ENCODE data around the gene SLC4A8.

SLC4A8 gene

DNA sequence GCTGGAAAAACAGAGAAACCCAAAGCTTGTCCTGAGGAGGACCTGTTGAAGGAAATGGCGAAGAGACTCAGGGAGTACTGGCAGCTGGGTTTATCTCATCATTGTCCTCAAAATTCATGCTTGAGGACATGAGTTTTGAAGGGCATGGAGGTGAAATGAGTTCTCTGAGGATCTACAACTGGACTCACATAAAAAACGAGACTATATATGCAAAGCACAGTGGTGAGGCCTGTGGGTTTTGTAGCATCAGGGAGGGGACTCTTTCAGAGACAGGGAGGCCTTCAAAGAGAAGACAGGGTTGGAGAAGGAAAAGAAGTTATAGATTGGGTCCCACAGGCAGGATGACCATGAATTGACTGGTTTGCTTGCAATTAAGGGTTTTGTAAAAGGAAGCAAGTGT lies 95.1 kb downstream of the SLC4A8 start:
- ATAC-seq, result no peak
- TF ChIP-seq ZC3H10 (CRISPR knock-in tag; IDR thresholded peaks at IDR 0.05) (no peak), ZNF8 (CRISPR knock-in tag; IDR thresholded peaks at IDR 0.05) (no peak), ESRRG (CRISPR knock-in tag; IDR thresholded peaks at IDR 0.05) (no peak), ARNTL (CRISPR knock-in tag; IDR thresholded peaks at IDR 0.05; ENCODE audit: borderline replicate concordance, low read depth) (no peak), BACH2 (CRISPR knock-in tag; IDR thresholded peaks at IDR 0.05; ENCODE audit: borderline replicate concordance) (no peak), OSR1 (CRISPR knock-in tag; IDR thresholded peaks at IDR 0.05) (no peak), TOX (CRISPR knock-in tag; IDR thresholded peaks at IDR 0.05; ENCODE audit: borderline replicate concordance) (no peak), PPARA (CRISPR knock-in tag; IDR thresholded peaks at IDR 0.05; ENCODE audit: borderline replicate concordance) (no peak), ZFP30 (CRISPR knock-in tag; IDR thresholded peaks at IDR 0.05) (no peak)
- TF ChIP-seq, protein P1, sequence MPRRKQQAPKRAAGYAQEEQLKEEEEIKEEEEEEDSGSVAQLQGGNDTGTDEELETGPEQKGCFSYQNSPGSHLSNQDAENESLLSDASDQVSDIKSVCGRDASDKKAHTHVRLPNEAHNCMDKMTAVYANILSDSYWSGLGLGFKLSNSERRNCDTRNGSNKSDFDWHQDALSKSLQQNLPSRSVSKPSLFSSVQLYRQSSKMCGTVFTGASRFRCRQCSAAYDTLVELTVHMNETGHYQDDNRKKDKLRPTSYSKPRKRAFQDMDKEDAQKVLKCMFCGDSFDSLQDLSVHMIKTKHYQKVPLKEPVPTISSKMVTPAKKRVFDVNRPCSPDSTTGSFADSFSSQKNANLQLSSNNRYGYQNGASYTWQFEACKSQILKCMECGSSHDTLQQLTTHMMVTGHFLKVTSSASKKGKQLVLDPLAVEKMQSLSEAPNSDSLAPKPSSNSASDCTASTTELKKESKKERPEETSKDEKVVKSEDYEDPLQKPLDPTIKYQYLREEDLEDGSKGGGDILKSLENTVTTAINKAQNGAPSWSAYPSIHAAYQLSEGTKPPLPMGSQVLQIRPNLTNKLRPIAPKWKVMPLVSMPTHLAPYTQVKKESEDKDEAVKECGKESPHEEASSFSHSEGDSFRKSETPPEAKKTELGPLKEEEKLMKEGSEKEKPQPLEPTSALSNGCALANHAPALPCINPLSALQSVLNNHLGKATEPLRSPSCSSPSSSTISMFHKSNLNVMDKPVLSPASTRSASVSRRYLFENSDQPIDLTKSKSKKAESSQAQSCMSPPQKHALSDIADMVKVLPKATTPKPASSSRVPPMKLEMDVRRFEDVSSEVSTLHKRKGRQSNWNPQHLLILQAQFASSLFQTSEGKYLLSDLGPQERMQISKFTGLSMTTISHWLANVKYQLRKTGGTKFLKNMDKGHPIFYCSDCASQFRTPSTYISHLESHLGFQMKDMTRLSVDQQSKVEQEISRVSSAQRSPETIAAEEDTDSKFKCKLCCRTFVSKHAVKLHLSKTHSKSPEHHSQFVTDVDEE (CRISPR knock-in tag; IDR thresholded peaks at IDR 0.05), result no peak

DNA sequence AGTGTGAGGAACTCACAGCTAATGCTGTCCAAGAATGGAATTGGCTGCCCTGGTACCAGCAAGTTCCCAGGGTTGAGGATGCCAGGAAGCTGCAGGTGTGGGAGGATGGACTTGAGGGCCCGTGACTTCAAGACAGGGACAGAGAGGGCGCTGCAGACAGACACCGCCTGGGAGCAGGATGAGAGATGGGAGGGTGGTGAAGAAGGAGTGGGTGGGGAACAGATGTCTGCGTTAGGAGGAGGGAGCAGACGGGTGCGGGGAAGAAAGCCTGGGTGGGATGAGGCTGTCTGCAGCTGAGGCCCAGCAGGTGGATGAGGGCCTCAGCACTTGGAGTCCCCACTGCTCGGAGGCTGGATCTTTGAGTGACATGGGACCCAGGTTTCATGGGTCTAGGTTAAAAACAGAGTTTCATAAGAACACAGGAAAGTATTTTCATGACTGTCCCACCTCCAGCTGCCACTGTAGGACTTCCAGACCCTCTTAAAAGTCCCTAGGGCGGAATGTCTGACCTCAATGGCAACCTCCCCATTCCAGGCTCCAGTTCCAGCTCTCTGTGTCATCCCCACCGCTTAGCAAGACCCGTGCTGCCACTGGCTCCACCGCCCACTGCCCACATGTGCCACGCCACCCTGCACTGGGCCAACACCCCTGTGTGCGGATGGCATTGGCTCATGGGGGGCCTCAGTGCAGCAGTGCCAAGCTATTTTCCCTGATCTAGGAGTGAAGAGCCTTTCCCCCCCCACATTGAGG lies 96.1 kb downstream of the SLC4A8 start:
- TF ChIP-seq, protein P2, sequence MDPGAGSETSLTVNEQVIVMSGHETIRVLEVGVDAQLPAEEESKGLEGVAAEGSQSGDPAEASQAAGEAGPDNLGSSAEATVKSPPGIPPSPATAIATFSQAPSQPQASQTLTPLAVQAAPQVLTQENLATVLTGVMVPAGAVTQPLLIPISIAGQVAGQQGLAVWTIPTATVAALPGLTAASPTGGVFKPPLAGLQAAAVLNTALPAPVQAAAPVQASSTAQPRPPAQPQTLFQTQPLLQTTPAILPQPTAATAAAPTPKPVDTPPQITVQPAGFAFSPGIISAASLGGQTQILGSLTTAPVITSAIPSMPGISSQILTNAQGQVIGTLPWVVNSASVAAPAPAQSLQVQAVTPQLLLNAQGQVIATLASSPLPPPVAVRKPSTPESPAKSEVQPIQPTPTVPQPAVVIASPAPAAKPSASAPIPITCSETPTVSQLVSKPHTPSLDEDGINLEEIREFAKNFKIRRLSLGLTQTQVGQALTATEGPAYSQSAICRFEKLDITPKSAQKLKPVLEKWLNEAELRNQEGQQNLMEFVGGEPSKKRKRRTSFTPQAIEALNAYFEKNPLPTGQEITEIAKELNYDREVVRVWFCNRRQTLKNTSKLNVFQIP (CRISPR knock-in tag; IDR thresholded peaks at IDR 0.05; ENCODE audit: borderline replicate concordance, low read depth), result no peak
- TF ChIP-seq, protein P3, sequence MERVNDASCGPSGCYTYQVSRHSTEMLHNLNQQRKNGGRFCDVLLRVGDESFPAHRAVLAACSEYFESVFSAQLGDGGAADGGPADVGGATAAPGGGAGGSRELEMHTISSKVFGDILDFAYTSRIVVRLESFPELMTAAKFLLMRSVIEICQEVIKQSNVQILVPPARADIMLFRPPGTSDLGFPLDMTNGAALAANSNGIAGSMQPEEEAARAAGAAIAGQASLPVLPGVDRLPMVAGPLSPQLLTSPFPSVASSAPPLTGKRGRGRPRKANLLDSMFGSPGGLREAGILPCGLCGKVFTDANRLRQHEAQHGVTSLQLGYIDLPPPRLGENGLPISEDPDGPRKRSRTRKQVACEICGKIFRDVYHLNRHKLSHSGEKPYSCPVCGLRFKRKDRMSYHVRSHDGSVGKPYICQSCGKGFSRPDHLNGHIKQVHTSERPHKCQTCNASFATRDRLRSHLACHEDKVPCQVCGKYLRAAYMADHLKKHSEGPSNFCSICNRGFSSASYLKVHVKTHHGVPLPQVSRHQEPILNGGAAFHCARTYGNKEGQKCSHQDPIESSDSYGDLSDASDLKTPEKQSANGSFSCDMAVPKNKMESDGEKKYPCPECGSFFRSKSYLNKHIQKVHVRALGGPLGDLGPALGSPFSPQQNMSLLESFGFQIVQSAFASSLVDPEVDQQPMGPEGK (CRISPR knock-in tag; IDR thresholded peaks at IDR 0.05; ENCODE audit: borderline replicate concordance), result no peak
- TF ChIP-seq OSR1 (CRISPR knock-in tag; IDR thresholded peaks at IDR 0.05), result no peak
- TF ChIP-seq ZFP30 (CRISPR knock-in tag; IDR thresholded peaks at IDR 0.05), result no peak
- TF ChIP-seq CSDC2 (CRISPR knock-in tag; IDR thresholded peaks at IDR 0.05), result no peak
- no peak for TF ChIP-seq ESRRG (CRISPR knock-in tag; IDR thresholded peaks at IDR 0.05)
- TF ChIP-seq RARB (CRISPR knock-in tag; IDR thresholded peaks at IDR 0.05), result no peak
- TF ChIP-seq ISL1 (CRISPR knock-in tag; IDR thresholded peaks at IDR 0.05), result no peak
- no peak for TF ChIP-seq ZFP3 (CRISPR knock-in tag; IDR thresholded peaks at IDR 0.05)
- no peak for TF ChIP-seq ZNF8 (CRISPR knock-in tag; IDR thresholded peaks at IDR 0.05)
- TF ChIP-seq SNAI2 (CRISPR knock-in tag; IDR thresholded peaks at IDR 0.05), result no peak
- TF ChIP-seq, protein P4, sequence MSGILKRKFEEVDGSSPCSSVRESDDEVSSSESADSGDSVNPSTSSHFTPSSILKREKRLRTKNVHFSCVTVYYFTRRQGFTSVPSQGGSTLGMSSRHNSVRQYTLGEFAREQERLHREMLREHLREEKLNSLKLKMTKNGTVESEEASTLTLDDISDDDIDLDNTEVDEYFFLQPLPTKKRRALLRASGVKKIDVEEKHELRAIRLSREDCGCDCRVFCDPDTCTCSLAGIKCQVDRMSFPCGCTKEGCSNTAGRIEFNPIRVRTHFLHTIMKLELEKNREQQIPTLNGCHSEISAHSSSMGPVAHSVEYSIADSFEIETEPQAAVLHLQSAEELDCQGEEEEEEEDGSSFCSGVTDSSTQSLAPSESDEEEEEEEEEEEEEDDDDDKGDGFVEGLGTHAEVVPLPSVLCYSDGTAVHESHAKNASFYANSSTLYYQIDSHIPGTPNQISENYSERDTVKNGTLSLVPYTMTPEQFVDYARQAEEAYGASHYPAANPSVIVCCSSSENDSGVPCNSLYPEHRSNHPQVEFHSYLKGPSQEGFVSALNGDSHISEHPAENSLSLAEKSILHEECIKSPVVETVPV (CRISPR knock-in tag; IDR thresholded peaks at IDR 0.05), result no peak
- no peak for TF ChIP-seq ARNTL (CRISPR knock-in tag; IDR thresholded peaks at IDR 0.05; ENCODE audit: borderline replicate concordance, low read depth)
- TF ChIP-seq ZC3H10 (CRISPR knock-in tag; IDR thresholded peaks at IDR 0.05), result no peak
- TF ChIP-seq GLIS3 (CRISPR knock-in tag; IDR thresholded peaks at IDR 0.05), result no peak
- no peak for TF ChIP-seq PPARA (CRISPR knock-in tag; IDR thresholded peaks at IDR 0.05; ENCODE audit: borderline replicate concordance)
- TF ChIP-seq, protein P5, sequence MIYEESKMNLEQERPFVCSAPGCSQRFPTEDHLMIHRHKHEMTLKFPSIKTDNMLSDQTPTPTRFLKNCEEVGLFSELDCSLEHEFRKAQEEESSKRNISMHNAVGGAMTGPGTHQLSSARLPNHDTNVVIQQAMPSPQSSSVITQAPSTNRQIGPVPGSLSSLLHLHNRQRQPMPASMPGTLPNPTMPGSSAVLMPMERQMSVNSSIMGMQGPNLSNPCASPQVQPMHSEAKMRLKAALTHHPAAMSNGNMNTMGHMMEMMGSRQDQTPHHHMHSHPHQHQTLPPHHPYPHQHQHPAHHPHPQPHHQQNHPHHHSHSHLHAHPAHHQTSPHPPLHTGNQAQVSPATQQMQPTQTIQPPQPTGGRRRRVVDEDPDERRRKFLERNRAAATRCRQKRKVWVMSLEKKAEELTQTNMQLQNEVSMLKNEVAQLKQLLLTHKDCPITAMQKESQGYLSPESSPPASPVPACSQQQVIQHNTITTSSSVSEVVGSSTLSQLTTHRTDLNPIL (CRISPR knock-in tag; IDR thresholded peaks at IDR 0.05; ENCODE audit: low read depth), result no peak
- TF ChIP-seq, protein P1 (CRISPR knock-in tag; IDR thresholded peaks at IDR 0.05), result no peak
- TF ChIP-seq ZNF70 (CRISPR knock-in tag; IDR thresholded peaks at IDR 0.05), result no peak
- no peak for ATAC-seq
